Keratinocyte (primary cell): ENCODE data around the gene PPP1R14B. TPM values are rescaled to one million over a fixed set of nuclear protein-coding genes. Genes with fewer than 3 reads are reported as not detected.

ENCODE experiments used
- DNase-seq: peaks from one replicate; pipeline ENCODE4 v3.0.0-alpha.2; 2011; ENCODE audit warnings: low read depth, missing footprints, low spot score
- FAIRE-seq: peaks from 2 replicates; lab custom pipeline; 2011; peaks lifted over from hg19 to GRCh38; lab: Jason Lieb, UNC
- H2AFZ ChIP-seq: 2 replicates; pipeline ENCODE4 v1.6.0; 2012; ENCODE audit warnings: low read length, control low read depth, inconsistent platforms; ENCODE audit not compliant: control insufficient read depth
- H3K27ac ChIP-seq: 2 replicates; pipeline ENCODE4 v1.5.1; 2011; ENCODE audit warnings: low read length; ENCODE audit not compliant: control insufficient read depth, insufficient read depth
- H3K27me3 ChIP-seq: 3 replicates; pipeline ENCODE4 v1.6.0; 2011; ENCODE audit warnings: low read length; ENCODE audit not compliant: control insufficient read depth, insufficient read depth; ENCODE audit errors: extremely low read depth
- H3K36me3 ChIP-seq, 2 experiments: 2 replicates in 1 of 2; 3 replicates in 1 of 2; pipeline ENCODE4 v1.5.1; 2011; ENCODE audit warnings: low read length in 2 of 2, mild to moderate bottlenecking in 1 of 2; ENCODE audit not compliant: control insufficient read depth in 2 of 2, insufficient read depth in 2 of 2; ENCODE audit errors: extremely low read depth in 1 of 2
- H3K4me1 ChIP-seq: 3 replicates; pipeline ENCODE4 v1.5.1; 2011; ENCODE audit warnings: low read length; ENCODE audit not compliant: control insufficient read depth, insufficient read depth; ENCODE audit errors: extremely low read depth
- H3K4me2 ChIP-seq: 3 replicates; pipeline ENCODE4 v1.6.0; 2011; ENCODE audit warnings: low read depth, low read length; ENCODE audit not compliant: control insufficient read depth, insufficient read depth; ENCODE audit errors: extremely low read depth
- H3K4me3 ChIP-seq, 3 experiments: fragments of 200-600 bp in 1 of 3; sonication (generic) in 1 of 3; 2 replicates in 2 of 3; 3 replicates in 1 of 3; pipeline ENCODE4 v1.5.1; 2011 to 2016; ENCODE audit warnings: low read length in 3 of 3, mild to moderate bottlenecking in 3 of 3, control low read depth in 2 of 3, inconsistent platforms in 1 of 3, low read depth in 1 of 3, mixed read lengths in 1 of 3, mixed run types in 1 of 3, moderate library complexity in 1 of 3; ENCODE audit not compliant: control insufficient read depth in 2 of 3, insufficient read depth in 2 of 3; ENCODE audit errors: extremely low read depth in 1 of 3
- H3K79me2 ChIP-seq: 2 replicates; pipeline ENCODE4 v1.6.0; 2012; ENCODE audit warnings: low read length; ENCODE audit not compliant: control insufficient read depth, insufficient read depth
- H3K9ac ChIP-seq: 3 replicates; pipeline ENCODE4 v1.6.0; 2011; ENCODE audit warnings: low read length; ENCODE audit not compliant: control insufficient read depth, insufficient read depth; ENCODE audit errors: extremely low read depth
- H3K9me1 ChIP-seq: 3 replicates; pipeline ENCODE4 v1.6.0; 2011; ENCODE audit warnings: low read length; ENCODE audit not compliant: control insufficient read depth, insufficient read depth; ENCODE audit errors: extremely low read depth
- H3K9me3 ChIP-seq: 2 replicates; pipeline ENCODE4 v1.5.1; 2012; ENCODE audit warnings: low read depth, low read length; ENCODE audit not compliant: control insufficient read depth
- H4K20me1 ChIP-seq: 3 replicates; pipeline ENCODE4 v1.6.0; 2011; ENCODE audit warnings: low read length; ENCODE audit not compliant: control insufficient read depth, insufficient read depth; ENCODE audit errors: extremely low read depth
- EZH2 ChIP-seq: IDR thresholded peaks from one replicate; pipeline ENCODE4 v1.6.1; 2012; ENCODE audit warnings: inconsistent platforms, mild to moderate bottlenecking, low read length, moderate library complexity
- dilution Hi-C: fragments of 300-500 bp; cut with MboI; formaldehyde crosslinking; loops from one replicate; pipeline ENCODE4 v1.7.0; 2020; ENCODE audit warnings: low sequenced_read_pairs; ENCODE audit not compliant: extremely low pct_ligation_motif_present
- polyA plus RNA-seq, 5 experiments: library from polyadenylated mRNA; depleted of rRNA in 3 of 5; stranded (reverse) in 3 of 5; stranded (forward) in 1 of 5; unstranded in 1 of 5; fragments of >200 nt; gene quantifications; 1 replicate in 1 of 5; 2 replicates in 3 of 5; 3 replicates in 1 of 5; pipeline versions ENCODE4 v1.2.1 to v1.2.3, GENCODE V29; 2011 to 2012; ENCODE audit warnings: missing spikeins in 2 of 5, low read depth in 1 of 5, low replicate concordance in 1 of 5
- TF ChIP-seq, protein P1 (sequence below), 3 experiments: IDR thresholded peaks in 1 of 3; conservative IDR thresholded peaks in 1 of 3; optimal IDR thresholded peaks in 1 of 3; 2 replicates in 2 of 3; 3 replicates in 1 of 3; pipeline versions ENCODE3 to v1.5.1; 2011; ENCODE audit warnings: low read length in 3 of 3, mild to moderate bottlenecking in 3 of 3, moderate library complexity in 2 of 3, control low read depth in 1 of 3, inconsistent platforms in 1 of 3; ENCODE audit not compliant: insufficient read depth in 2 of 3; ENCODE audit errors: extremely low read depth in 1 of 3

PPP1R14B gene
- polyA plus RNA-seq, 1 donor (not counting 4 experiments of a cell fraction or from before 2014, with no cell fraction given), result 208 TPM

DNA sequence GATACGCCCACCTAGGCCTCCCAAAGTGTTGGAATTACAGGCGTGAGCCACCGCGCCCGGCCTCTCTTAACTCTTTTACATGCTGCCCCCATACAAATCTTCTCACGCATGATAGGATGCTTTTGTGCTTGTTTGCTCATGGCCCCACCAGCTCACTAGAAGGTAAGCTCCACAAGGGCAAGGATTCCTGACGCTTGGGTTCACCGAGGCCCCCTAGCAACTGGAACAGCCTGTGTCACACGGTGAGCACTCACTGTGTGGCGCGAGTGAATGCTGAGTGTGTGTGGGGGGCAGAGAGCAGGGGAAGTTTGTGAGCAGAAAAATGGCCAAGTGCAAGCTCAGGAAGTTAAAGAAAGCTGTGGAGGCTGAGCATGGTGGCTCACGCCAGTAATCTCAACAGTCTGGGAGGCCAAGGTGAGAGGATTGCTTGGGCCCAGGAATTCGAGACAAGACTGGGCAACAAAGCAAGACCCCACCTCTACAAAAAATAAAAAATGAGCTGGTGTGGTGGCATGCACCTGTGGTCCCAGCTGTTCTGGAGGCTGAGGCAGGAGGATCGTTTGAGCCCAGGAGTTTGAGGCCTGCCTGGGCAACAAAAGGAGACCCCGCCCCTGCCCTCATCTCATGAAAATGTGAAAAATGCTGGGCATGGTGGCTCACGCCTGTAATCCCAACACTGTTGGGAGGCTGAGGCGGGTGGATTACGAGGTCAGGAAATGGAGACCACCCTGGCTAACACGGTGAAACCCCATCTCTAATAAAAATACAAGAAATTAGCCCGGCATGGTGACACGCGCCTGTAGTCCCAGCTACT lies 35.4 kb upstream of the PPP1R14B start:
- Histone ChIP-seq H3K27ac (no peak overlapping the region), H3K36me3 (peaks cover 11 to 19% of the 10 kb centered on the region in 2 experiments), H3K4me1 (peaks cover 14% of the 10 kb centered on the region), H3K27me3 (no peaks in the 10 kb centered on the region), H3K9ac (no peak overlapping the region), H2AFZ (no peak overlapping the region), H3K9me1 (no peaks in the 10 kb centered on the region), H3K9me3 (no peaks in the 10 kb centered on the region), H4K20me1 (no peaks in the 10 kb centered on the region), H3K4me3 (no peak overlapping the region), H3K79me2 (peaks cover 13% of the 10 kb centered on the region), H3K4me2 (no peak overlapping the region)
- no peak for FAIRE-seq
- DNase-seq, result no peak
- TF ChIP-seq, protein P1, sequence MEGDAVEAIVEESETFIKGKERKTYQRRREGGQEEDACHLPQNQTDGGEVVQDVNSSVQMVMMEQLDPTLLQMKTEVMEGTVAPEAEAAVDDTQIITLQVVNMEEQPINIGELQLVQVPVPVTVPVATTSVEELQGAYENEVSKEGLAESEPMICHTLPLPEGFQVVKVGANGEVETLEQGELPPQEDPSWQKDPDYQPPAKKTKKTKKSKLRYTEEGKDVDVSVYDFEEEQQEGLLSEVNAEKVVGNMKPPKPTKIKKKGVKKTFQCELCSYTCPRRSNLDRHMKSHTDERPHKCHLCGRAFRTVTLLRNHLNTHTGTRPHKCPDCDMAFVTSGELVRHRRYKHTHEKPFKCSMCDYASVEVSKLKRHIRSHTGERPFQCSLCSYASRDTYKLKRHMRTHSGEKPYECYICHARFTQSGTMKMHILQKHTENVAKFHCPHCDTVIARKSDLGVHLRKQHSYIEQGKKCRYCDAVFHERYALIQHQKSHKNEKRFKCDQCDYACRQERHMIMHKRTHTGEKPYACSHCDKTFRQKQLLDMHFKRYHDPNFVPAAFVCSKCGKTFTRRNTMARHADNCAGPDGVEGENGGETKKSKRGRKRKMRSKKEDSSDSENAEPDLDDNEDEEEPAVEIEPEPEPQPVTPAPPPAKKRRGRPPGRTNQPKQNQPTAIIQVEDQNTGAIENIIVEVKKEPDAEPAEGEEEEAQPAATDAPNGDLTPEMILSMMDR (optimal IDR thresholded peaks at IDR 0.05 in 1 of 3, IDR thresholded peaks at IDR 0.05 in 1 of 3, conservative IDR thresholded peaks at IDR 0.05 in 1 of 3; ENCODE audit: extremely low read depth in 1 of 3, insufficient read depth in 2 of 3, low read length in 3 of 3), result no peak
- TF ChIP-seq EZH2, result no peak
- dilution Hi-C loops, result no loop called here

DNA sequence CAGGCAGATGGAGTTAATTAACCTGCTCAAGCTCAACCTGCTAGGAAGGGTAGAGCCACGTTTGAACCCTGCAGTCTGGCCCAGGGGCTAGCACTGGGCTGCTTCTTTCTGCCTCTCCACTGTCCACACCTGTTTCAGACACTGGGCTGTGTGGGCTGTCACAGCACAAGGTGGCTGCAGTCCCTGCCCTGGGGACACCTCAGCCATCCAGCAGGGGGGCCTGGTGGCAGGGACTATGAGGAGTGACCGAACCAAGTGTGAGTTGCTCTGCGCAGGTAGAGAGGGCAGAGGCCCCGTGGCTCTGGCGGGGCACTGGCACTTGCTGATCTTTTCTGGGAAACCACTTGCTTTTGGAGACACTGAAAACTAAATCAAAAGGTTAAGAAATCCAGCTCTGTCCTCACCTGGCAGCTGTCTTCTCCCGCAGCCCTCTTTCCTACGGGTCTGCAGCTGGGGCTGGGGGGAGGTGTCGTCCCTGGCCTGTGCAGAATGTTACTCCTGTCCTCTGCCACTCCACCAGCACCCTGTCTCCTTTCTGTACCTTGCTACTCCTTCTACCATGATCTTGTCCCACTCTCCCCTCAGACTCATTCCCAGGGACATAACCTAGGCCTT lies 31.9 kb upstream of the PPP1R14B start:
- H3K9ac ChIP-seq, result no peak overlapping the region
- dilution Hi-C loops, result no loop called here
- peaks cover 22% of the 10 kb centered on the region for H3K4me1 ChIP-seq
- TF ChIP-seq, protein P1 (optimal IDR thresholded peaks at IDR 0.05 in 1 of 3, IDR thresholded peaks at IDR 0.05 in 1 of 3, conservative IDR thresholded peaks at IDR 0.05 in 1 of 3; ENCODE audit: extremely low read depth in 1 of 3, insufficient read depth in 2 of 3, low read length in 3 of 3), result no peak
- no peak for TF ChIP-seq EZH2
- H3K27me3 ChIP-seq, result no peaks in the 10 kb centered on the region
- H2AFZ ChIP-seq, result no peak overlapping the region
- H3K36me3 ChIP-seq, result peaks cover 12 to 19% of the 10 kb centered on the region in 2 experiments
- H3K9me1 ChIP-seq, result no peaks in the 10 kb centered on the region
- FAIRE-seq (no peak), DNase-seq (no peak)
- peaks cover 12% of the 10 kb centered on the region for H3K79me2 ChIP-seq
- no peak overlapping the region for H3K27ac ChIP-seq
- no peak overlapping the region for H3K4me2 ChIP-seq
- H3K4me3 ChIP-seq, result no peak overlapping the region
- H3K9me3 ChIP-seq, result no peaks in the 10 kb centered on the region
- H4K20me1 ChIP-seq, result no peaks in the 10 kb centered on the region
